Stimulated activated CD8-positive, alpha-beta memory T cell treated with anti-CD3 and anti-CD28 coated beads, Interleukin-12 subunit alpha, Interleukin-12 subunit beta, amount 100 ng/mL, for 24 hours (primary cell): ENCODE data around the gene EMCN.
"Not testable (repeated sequence)": the region's sequence is repeated elsewhere in the genome, so short reads cannot be mapped to it uniquely, and the experiment has no call there.

Experiments
- DNase-seq: peaks from one replicate; pipeline ENCODE4 v3.0.0-alpha.2; 2020; ENCODE audit errors: extremely low read depth

EMCN gene

DNA sequence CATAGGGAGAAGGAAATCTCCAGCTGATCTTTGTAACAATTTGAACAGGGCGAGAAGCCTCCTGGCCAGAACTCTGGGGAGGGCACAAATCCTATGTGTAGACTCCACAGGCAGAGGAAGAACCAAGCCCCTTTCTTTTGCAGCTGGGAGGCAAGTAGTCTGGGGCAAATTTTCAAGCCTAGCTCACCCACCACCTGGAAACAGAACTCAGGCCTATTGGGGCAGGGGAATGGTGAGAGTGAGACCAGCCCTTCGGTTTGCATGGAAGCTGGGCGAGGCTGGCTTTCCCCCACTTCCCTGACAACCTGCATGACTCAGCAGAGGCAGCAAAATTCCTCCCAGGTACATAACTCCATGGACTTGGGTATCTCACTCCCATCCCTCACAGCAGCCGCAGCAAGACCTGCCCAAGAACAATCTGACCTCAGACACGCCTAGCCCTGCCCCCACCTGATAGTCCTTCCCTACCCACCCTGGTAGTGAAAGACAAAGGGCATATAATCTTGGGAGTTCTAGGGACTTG is 138.2 kb downstream of the EMCN start:
- DNase-seq, result no peak

DNA sequence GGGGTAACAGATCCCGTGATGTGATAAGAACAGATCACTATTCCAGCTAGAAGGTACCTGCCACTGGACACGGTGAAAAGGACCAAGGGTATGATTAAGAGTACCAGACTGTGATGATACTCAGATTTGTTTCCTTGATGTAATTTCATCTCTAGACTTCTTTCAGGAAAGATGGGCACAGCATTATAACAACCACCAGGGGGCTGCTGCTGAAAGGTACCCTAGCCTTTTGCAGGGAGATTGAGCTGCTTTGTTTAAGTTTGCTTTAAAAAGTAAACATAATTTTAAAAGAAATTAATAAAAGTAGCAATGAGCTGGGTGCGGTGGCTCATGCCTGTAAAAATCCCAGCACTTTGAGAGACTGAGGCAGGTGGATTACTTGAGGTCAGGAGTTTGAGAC is 145.4 kb downstream of the EMCN start:
- DNase-seq, result no peak

- no peak for DNase-seq
Observed at GRCh38 chr4:100369871-100370270, 148.0 kb downstream of the EMCN start.

- no peak for DNase-seq
Observed at GRCh38 chr4:100367451-100367850, 150.4 kb downstream of the EMCN start.

DNA sequence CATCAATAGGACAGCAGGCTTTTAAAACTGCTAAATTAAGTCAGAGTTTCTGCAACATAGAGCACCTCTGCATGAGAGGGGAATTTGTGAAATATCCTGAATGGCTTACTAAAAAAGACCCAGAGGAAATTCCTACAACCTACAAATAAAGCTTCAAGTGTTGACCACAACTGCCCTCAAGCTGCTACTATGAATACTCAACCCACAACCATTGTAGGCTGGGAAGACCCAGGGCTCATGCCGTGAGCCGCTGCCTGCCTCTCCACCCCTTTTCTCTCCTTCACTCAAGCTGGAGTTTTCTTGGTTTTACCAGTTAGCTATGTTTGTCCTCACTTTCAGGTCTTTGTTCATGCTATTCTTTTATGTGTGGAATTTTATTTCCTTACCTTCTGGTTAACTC is 151.6 kb downstream of the EMCN start:
- DNase-seq, result no peak

DNA sequence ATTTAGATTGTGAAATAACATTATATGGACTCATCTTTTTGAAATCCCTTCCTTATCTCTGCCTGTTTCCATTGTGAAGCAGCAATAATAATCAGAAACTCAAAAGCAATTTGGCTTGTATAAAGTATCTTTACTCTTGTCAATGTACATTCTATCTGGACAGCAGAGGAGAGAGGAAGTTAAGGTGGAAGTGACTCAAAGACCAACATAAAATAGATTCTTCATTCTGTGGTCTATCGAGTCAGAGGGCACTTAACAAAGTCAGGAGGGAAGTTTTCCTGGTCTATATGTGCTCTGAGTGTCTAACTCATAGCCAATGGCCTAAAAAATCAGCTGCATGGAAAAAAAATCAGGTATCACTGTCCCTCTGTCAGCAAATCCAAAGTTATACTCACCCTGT is 155.5 kb downstream of the EMCN start:
- DNase-seq, result no peak

GRCh38 chr4:100361336-100361735 is 156.5 kb downstream of the EMCN start:
- DNase-seq, result no peak

- DNase-seq, result no peak
Observed at GRCh38 chr4:100360211-100360610, 157.6 kb downstream of the EMCN start.

- DNase-seq, result no peak
Observed at GRCh38 chr4:100359441-100359840, 158.4 kb downstream of the EMCN start.

GRCh38 chr4:100357542-100357941 is 160.3 kb downstream of the EMCN start:
- DNase-seq, result no peak

- DNase-seq, result no peak
Observed at GRCh38 chr4:100356172-100356571, 161.7 kb downstream of the EMCN start.

DNA sequence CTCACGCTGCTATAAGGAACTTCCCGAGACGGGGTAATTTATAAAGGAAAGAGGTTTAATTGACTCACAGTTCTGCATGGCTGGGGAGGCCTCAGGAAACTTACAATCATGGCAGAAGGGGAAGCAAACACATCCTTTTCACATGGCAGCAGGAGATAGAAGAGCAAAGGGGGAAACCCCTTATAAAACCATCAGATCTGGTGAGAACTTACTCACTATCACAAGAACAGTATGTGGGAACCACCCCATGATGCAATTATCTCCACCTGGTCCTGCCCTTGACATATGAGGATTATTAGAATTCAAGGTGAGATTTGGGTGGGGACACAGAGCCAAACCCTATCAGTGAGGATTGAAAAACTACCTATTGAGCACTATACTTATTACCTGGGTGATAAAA is 165.5 kb downstream of the EMCN start:
- DNase-seq, result not testable (repeated sequence)

GRCh38 chr4:100348473-100348872 is 169.3 kb downstream of the EMCN start:
- DNase-seq, result no peak

GRCh38 chr4:100347241-100347640 is 170.6 kb downstream of the EMCN start:
- DNase-seq, result no peak

DNA sequence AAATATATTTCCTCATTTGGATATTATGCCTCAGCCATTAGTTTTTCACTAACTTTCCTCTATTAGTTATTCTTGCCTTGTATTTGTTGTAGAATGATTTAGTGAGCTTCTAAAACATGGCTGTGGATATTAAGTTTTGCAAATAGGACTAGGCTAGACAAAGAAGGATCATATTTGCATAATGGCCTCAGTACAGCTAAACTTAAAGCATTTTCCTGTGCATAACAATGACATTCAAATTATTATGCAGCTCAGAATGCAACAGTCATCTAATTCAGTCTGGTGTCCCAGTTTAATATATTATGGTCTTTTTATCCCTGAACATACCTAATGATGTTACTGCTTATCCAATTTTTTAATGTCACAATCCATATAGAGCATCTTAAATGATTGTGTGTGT is 172.2 kb downstream of the EMCN start:
- no peak for DNase-seq
